H1 (cell line): ENCODE results near the gene ANKRD61. TPM values are rescaled to one million over a fixed set of nuclear protein-coding genes. Genes with fewer than 3 reads are reported as not detected.

Experiments
- CTCF ChIA-PET: fragments of 300-600 bp; sonication (Branson Sonifier 250); formaldehyde crosslinking; loops from one replicate; lab custom pipeline; 2021; ENCODE audit not compliant: partially characterized antibody; lab: Charles Lee
- POLR2A ChIA-PET: fragments of 300-600 bp; sonication (Branson Sonifier 250); formaldehyde crosslinking; loops from one replicate; lab custom pipeline; 2021; ENCODE audit warnings: inconsistent platforms; ENCODE audit not compliant: partially characterized antibody; lab: Charles Lee
- DNase-seq, 2 experiments: peaks; one replicate each; pipeline versions ENCODE4 v3.0.0 to v3.0.0-alpha.2; 2010 to 2022; ENCODE audit warnings: low spot score in 2 of 2, low read depth in 1 of 2, mixed read lengths in 1 of 2
- FAIRE-seq: peaks from 2 replicates; lab custom pipeline; 2011; peaks lifted over from hg19 to GRCh38; lab: Jason Lieb, UNC
- H2AFZ ChIP-seq: 2 replicates; pipeline ENCODE4 v1.8.1; 2012; ENCODE audit warnings: low read length, inconsistent platforms
- H2AK5ac ChIP-seq: 2 replicates; pipeline ENCODE4 v1.6.1; 2013; ENCODE audit warnings: low read depth, low read length
- H2BK120ac ChIP-seq: replicated peaks from 2 replicates; pipeline ENCODE3; 2013; ENCODE audit warnings: low read depth, low read length, inconsistent platforms
- H2BK12ac ChIP-seq: 2 replicates; pipeline ENCODE4 v1.6.1; 2013; ENCODE audit warnings: low read depth, low read length
- H2BK15ac ChIP-seq: 2 replicates; pipeline ENCODE4 v1.6.1; 2013; ENCODE audit warnings: low read length
- H2BK20ac ChIP-seq: 2 replicates; pipeline ENCODE4 v1.6.1; 2013; ENCODE audit warnings: low read length
- H2BK5ac ChIP-seq: 2 replicates; pipeline ENCODE4 v1.6.1; 2013; ENCODE audit warnings: low read depth, low read length
- H3K14ac ChIP-seq: 2 replicates; pipeline ENCODE4 v1.6.1; 2013; ENCODE audit warnings: inconsistent platforms; ENCODE audit not compliant: insufficient read length
- H3K18ac ChIP-seq: 2 replicates; pipeline ENCODE4 v1.6.1; 2013; ENCODE audit warnings: low read length; ENCODE audit errors: extremely low read depth
- H3K23ac ChIP-seq: 2 replicates; pipeline ENCODE4 v1.6.1; 2013; ENCODE audit warnings: inconsistent platforms; ENCODE audit not compliant: insufficient read length
- H3K23me2 ChIP-seq: 2 replicates; pipeline ENCODE4 v1.6.1; 2013; ENCODE audit warnings: low read depth, low read length
- H3K27ac ChIP-seq: 2 replicates; pipeline ENCODE4 v1.6.1; 2011; ENCODE audit warnings: low read depth, low read length, inconsistent platforms
- H3K27me3 ChIP-seq, 4 experiments: replicated peaks in 1 of 4; 1 replicate in 1 of 4; 2 replicates in 3 of 4; pipeline versions ENCODE4 v1.6.1 to v1.8.1; 2011 to 2013; ENCODE audit warnings: low read length in 3 of 4, mild to moderate bottlenecking in 3 of 4, inconsistent platforms in 2 of 4, mixed read lengths in 2 of 4, moderate library complexity in 1 of 4; ENCODE audit not compliant: control insufficient read depth in 3 of 4, insufficient read depth in 3 of 4; ENCODE audit errors: extremely low read depth in 1 of 4
- H3K36me3 ChIP-seq, 4 experiments: 2 replicates each; pipeline versions ENCODE4 v1.6.1 to v1.8.1; 2011 to 2013; ENCODE audit warnings: mild to moderate bottlenecking in 4 of 4, low read length in 3 of 4, moderate library complexity in 2 of 4, control low read depth in 1 of 4, inconsistent platforms in 1 of 4; ENCODE audit not compliant: insufficient read depth in 4 of 4, control insufficient read depth in 2 of 4
- H3K4ac ChIP-seq: replicated peaks from 2 replicates; pipeline ENCODE3; 2013; ENCODE audit warnings: low read length, low read depth, mixed read lengths, inconsistent platforms; ENCODE audit not compliant: insufficient read length
- H3K4me1 ChIP-seq, 4 experiments: replicated peaks in 1 of 4; 1 replicate in 1 of 4; 2 replicates in 3 of 4; pipeline versions ENCODE4 v1.6.1 to v1.8.1; 2011 to 2013; ENCODE audit warnings: low read length in 3 of 4, inconsistent platforms in 2 of 4, mixed read lengths in 1 of 4; ENCODE audit not compliant: insufficient read depth in 4 of 4, control insufficient read depth in 3 of 4
- H3K4me2 ChIP-seq, 2 experiments: 2 replicates each; pipeline versions ENCODE4 v1.6.1 to v1.8.1; 2011 to 2013; ENCODE audit warnings: low read depth in 2 of 2, low read length in 2 of 2, control low read depth in 1 of 2, inconsistent platforms in 1 of 2, mild to moderate bottlenecking in 1 of 2; ENCODE audit not compliant: insufficient read depth in 1 of 2
- H3K4me3 ChIP-seq, 4 experiments: fragments of 200-600, 300-600 bp in 1 of 4; sonication (generic), shearing (Covaris generic), sonication (Bioruptor Twin) in 1 of 4; 2 replicates each; pipeline versions ENCODE4 v1.5.1 to v1.8.1; 2011 to 2016; ENCODE audit warnings: low read length in 4 of 4, low read depth in 3 of 4, control low read depth in 2 of 4, inconsistent platforms in 2 of 4, mild to moderate bottlenecking in 2 of 4, mixed read lengths in 1 of 4, moderate library complexity in 1 of 4; ENCODE audit not compliant: insufficient read depth in 2 of 4; ENCODE audit errors: extremely low read depth in 1 of 4
- H3K56ac ChIP-seq: replicated peaks from 2 replicates; pipeline ENCODE3; 2013; ENCODE audit warnings: low read depth, mild to moderate bottlenecking, mixed read lengths, low read length, inconsistent platforms; ENCODE audit not compliant: insufficient read length
- H3K79me1 ChIP-seq: 2 replicates; pipeline ENCODE4 v1.6.1; 2013; ENCODE audit warnings: low read depth, low read length, control low read depth
- H3K79me2 ChIP-seq, 2 experiments: 2 replicates each; pipeline versions ENCODE4 v1.6.1 to v1.8.1; 2012 to 2013; ENCODE audit warnings: low read length in 2 of 2, mild to moderate bottlenecking in 2 of 2, inconsistent platforms in 1 of 2; ENCODE audit not compliant: insufficient read depth in 2 of 2, control insufficient read depth in 1 of 2
- H3K9ac ChIP-seq, 4 experiments: replicated peaks in 1 of 4; 1 replicate in 1 of 4; 2 replicates in 3 of 4; pipeline versions ENCODE4 v1.6.1 to v1.8.1; 2011 to 2013; ENCODE audit warnings: low read depth in 3 of 4, low read length in 3 of 4, control low read depth in 2 of 4, mild to moderate bottlenecking in 2 of 4, moderate library complexity in 2 of 4, inconsistent platforms in 1 of 4; ENCODE audit errors: extremely low read depth in 1 of 4
- H3K9me3 ChIP-seq, 2 experiments: 2 replicates each; pipeline versions ENCODE4 v1.6.1 to v1.8.1; 2012 to 2013; ENCODE audit warnings: mild to moderate bottlenecking in 2 of 2, moderate library complexity in 2 of 2, control low read depth in 1 of 2, inconsistent platforms in 1 of 2, low read depth in 1 of 2, low read length in 1 of 2, mixed read lengths in 1 of 2; ENCODE audit not compliant: insufficient read depth in 2 of 2
- H4K20me1 ChIP-seq, 2 experiments: replicated peaks in 1 of 2; 2 replicates each; pipeline versions ENCODE3 to v1.8.1; 2011 to 2013; ENCODE audit warnings: inconsistent platforms in 2 of 2, low read length in 2 of 2, mild to moderate bottlenecking in 1 of 2; ENCODE audit not compliant: insufficient read depth in 2 of 2, control insufficient read depth in 1 of 2
- H4K5ac ChIP-seq: 2 replicates; pipeline ENCODE4 v1.6.1; 2013; ENCODE audit warnings: low read length, low read depth, mixed read lengths, inconsistent platforms; ENCODE audit not compliant: insufficient read length
- H4K8ac ChIP-seq: 2 replicates; pipeline ENCODE4 v1.8.0; 2013; ENCODE audit warnings: mild to moderate bottlenecking, moderate library complexity, low read length, inconsistent platforms; ENCODE audit not compliant: insufficient read depth; ENCODE audit errors: extremely low read depth
- H4K91ac ChIP-seq: replicated peaks from 2 replicates; pipeline ENCODE3; 2013; ENCODE audit warnings: low read length, mixed read lengths, inconsistent platforms; ENCODE audit not compliant: insufficient read length
- NANOG ChIP-seq: IDR thresholded peaks from 2 replicates; pipeline ENCODE4 v1.6.1; 2011; ENCODE audit warnings: low read length, low read depth, mild to moderate bottlenecking, inconsistent platforms; ENCODE audit not compliant: insufficient read depth, poor library complexity, severe bottlenecking
- SIX5 ChIP-seq: IDR thresholded peaks from 2 replicates; pipeline ENCODE4 v1.6.1; 2011; ENCODE audit warnings: mild to moderate bottlenecking, low read depth, low read length
- WGBS, 2 experiments: shearing (Covaris generic) in 1 of 2; methylation state at CpG; one replicate each; pipeline versions ENCODE4 v1.1.6 to v1.1.7; 2013 to 2015; ENCODE audit warnings: low lambda C conversion rate in 2 of 2, mixed read lengths in 2 of 2, inconsistent platforms in 1 of 2, low coverage in 1 of 2, missing lambda C conversion rate in 1 of 2; ENCODE audit not compliant: insufficient replicate concordance in 2 of 2, insufficient coverage in 1 of 2, insufficient read length in 1 of 2; ENCODE audit errors: extremely low coverage in 1 of 2, missing lambda C conversion rate in 1 of 2; 5-methylcytosine and 5-hydroxymethylcytosine counted together
- polyA plus RNA-seq, 7 experiments: library from polyadenylated mRNA; depleted of rRNA in 3 of 7; stranded (reverse) in 5 of 7; unstranded in 2 of 7; fragments of >200 nt in 5 of 7; fragments of 200-250 nt in 2 of 7; gene quantifications; 1 replicate in 5 of 7; 2 replicates in 1 of 7; 4 replicates in 1 of 7; pipeline versions ENCODE4 v1.2.1 to v1.2.3, GENCODE V29; 2011 to 2013; ENCODE audit warnings: missing spikeins in 2 of 7, mixed read lengths in 2 of 7
- total RNA-seq: library from RNA; stranded (reverse); fragmentation: NEBNext Ultra II Directional; extraction: Animal tissue kit (Norgen Biotek cat#: 25700); gene quantifications from 2 replicates; pipeline ENCODE4 v1.2.1, GENCODE V29; 2021

Gene ANKRD61
- total and polyA plus RNA-seq, 2 of the 8 experiments (the other 6 are each of a cell fraction or from before 2014, with no cell fraction given) = 0.23 to 0.32 TPM

DNA sequence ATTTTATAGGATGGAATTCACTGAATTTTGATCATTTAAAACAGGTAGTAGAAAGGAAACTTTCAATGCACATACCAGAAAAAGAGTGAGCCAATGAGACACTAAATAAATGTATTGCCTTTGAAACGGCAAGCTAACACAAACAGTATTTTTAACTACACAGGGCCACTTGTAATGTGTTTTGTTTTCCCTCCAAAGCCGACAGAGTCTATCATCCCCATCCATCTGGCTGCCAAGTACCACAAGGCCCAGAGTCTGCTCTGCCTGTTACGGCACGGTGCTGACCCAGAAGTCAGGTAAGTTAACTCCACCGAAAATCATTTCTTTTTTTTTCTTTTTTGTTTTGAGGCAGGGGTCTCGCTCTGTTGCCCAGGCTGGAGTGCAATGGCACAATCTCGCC is 1.5 kb downstream of the ANKRD61 start:
- no peak overlapping the region for H2BK15ac ChIP-seq
- no peak overlapping the region for H2AFZ ChIP-seq
- H3K23me2 ChIP-seq = no peaks in the 10 kb centered on the region
- POLR2A ChIA-PET = interaction anchor here (1.0 to 1.5 kb wide), 4 partner anchors 9 to 24 kb away, joined by 3 to 6 read pairs (median 4); partner anchors contain the start of genes AIMP2 and PMS2
- DNase-seq = no peak
- peaks cover 0 to 3% of the 10 kb centered on the region in 2 experiments; a peak in 2 of 4 replicates for H3K79me2 ChIP-seq
- no peaks in the 10 kb centered on the region for H3K27me3 ChIP-seq
- FAIRE-seq = no peak
- H2AK5ac ChIP-seq = no peak overlapping the region
- no peaks in the 10 kb centered on the region for H3K9me3 ChIP-seq
- no peak overlapping the region for H4K5ac ChIP-seq
- no peak overlapping the region for H3K27ac ChIP-seq
- H3K4me3 ChIP-seq = no peak overlapping the region
- peaks cover 16 to 71% (median 36%) of the 10 kb centered on the region in 4 experiments for H3K36me3 ChIP-seq
- H3K9ac ChIP-seq = no peak overlapping the region
- H3K14ac ChIP-seq = no peak overlapping the region
- H2BK120ac ChIP-seq = no peak overlapping the region
- no peak overlapping the region for H4K91ac ChIP-seq
- no peak overlapping the region for H3K56ac ChIP-seq
- H2BK5ac ChIP-seq = no peak overlapping the region
- 88% methylated on average over 7 of the region's 7 CpGs; no CpG with 5 or more reads in 1 of the 2 experiments for WGBS, 2 experiments
- H3K18ac ChIP-seq = no peak overlapping the region
- CTCF ChIA-PET = interaction anchor here (0.5 to 1.4 kb wide), 3 partner anchors 13 to 65 kb away, joined by 3 to 5 read pairs (median 4); no protein-coding TSS in a partner anchor
- H3K23ac ChIP-seq = no peak overlapping the region
- no peaks in the 10 kb centered on the region for H3K4me1 ChIP-seq
- no peak overlapping the region for H2BK12ac ChIP-seq
- H3K79me1 ChIP-seq = peaks cover 7% of the 10 kb centered on the region; the same call in 1 of the 2 replicates
- H2BK20ac ChIP-seq = no peak overlapping the region
- H3K4me2 ChIP-seq = no peak overlapping the region
- H4K20me1 ChIP-seq = peaks cover 2 to 8% of the 10 kb centered on the region in 2 experiments
- no peak overlapping the region for H3K4ac ChIP-seq
- peak overlapping the region; percentile 57; the same call in 1 of the 2 replicates for H4K8ac ChIP-seq
- TF ChIP-seq NANOG (no peak), SIX5 (no peak)
